ENCODE data around the gene OS9.

OS9 gene

DNA sequence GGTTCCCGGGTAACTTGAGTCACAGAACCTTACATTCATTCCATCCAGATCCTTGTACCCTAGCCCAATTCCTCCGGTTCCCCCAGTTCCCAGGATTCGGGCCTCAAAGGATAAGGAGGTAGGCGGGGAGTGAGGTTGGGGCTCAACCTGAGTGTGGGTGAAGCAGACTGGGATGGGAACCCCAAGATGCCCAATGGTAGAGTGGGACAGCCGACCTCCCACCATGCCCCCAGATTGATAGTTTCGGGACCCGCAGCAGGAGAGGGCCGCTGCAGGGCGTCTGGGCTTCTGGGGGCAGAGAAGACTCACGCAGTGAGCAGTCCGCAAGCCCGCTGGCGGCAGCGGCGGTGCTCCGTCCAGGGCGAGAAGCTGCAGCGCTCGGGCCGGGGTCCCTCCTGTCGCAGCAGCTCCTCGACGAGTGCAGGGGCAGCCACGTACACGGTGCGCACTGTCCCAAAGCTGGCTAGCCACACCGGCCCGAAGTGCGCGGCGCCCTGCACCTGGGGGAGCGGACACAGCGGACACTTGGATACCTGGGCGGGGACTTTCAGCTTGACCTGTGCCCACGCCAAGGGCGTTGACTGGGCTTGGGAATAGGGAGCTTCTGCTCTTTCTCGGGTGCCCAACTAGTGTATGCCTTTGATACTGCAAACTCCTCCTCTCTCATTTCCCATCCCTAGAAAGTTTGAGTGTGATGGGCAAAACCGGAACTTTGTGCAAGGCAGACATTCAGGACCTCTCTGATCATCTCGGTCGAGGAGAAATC is 71.9 kb downstream of the OS9 start:
- CTCF ChIA-PET, result interaction anchor here (0.9 to 4.7 kb wide), 7 partner anchors 9 to 144 kb away, joined by 3 to 61 read pairs (median 3); partner anchors contain the start of genes AVIL, CTDSP2 and TSFM
- POLR2A ChIA-PET, result no interaction called here
- TF ChIP-seq, protein P1, sequence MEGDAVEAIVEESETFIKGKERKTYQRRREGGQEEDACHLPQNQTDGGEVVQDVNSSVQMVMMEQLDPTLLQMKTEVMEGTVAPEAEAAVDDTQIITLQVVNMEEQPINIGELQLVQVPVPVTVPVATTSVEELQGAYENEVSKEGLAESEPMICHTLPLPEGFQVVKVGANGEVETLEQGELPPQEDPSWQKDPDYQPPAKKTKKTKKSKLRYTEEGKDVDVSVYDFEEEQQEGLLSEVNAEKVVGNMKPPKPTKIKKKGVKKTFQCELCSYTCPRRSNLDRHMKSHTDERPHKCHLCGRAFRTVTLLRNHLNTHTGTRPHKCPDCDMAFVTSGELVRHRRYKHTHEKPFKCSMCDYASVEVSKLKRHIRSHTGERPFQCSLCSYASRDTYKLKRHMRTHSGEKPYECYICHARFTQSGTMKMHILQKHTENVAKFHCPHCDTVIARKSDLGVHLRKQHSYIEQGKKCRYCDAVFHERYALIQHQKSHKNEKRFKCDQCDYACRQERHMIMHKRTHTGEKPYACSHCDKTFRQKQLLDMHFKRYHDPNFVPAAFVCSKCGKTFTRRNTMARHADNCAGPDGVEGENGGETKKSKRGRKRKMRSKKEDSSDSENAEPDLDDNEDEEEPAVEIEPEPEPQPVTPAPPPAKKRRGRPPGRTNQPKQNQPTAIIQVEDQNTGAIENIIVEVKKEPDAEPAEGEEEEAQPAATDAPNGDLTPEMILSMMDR (IDR thresholded peaks at IDR 0.05; ENCODE audit: control extremely low read depth, extremely low read depth, low read depth, missing control alignments), result no peak
- DNase-seq (ENCODE audit: extremely low spot score), result no peak

DNA sequence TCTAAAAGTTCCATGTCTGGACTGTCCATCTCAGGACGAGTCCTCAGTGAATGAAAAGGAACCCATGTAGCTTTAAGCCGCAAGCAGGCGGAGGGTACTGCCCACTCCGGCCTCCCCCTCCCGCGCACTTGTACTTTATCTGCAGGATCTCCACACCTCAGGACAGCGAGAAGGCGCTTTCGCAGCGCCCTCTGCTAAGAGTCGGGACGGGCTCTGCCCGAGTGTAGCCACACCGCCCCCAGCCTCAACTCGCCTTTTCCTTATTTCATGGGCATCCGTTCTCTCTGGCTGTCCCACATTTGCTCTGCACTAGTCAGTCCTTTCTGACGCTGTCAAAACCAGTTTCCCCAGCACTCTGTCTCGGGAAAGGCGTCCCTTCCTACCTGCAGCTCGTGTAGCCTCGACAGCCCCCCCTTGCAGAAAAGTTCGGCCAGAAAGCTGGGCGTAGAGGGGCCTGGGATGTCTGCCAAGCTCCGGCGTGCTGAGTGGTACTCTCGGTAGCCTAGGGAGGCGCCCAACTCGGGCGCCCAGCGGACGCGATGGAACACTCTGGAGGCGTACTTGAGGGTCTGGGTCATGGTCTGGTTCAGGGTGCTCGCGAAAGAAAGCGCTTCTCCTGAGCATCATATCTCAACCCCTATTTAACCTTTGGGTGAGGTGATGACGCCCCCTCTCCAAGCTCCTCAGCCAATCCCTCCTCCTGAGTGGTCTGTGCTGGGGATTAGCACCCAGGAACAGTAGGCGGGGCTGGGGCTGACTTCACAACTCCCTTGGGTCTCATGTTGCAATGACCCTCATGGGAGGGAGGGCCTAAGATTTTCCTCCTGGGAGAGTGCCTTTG is 72.8 kb downstream of the OS9 start, which contains the start of gene CYP27B1:
CYP27B1 (minus strand) TSS at position 615 of the 841 bp plus-strand sequence; CDS start at position 578, 37 bp downstream.
- ChIA-PET CTCF (interaction anchor here (0.9 to 4.7 kb wide), 8 partner anchors 8 to 314 kb away, joined by 3 to 61 read pairs (median 4); partner anchors contain the start of genes CTDSP2 and TSFM), POLR2A (no interaction called here)
- TF ChIP-seq, protein P1 (IDR thresholded peaks at IDR 0.05; ENCODE audit: control extremely low read depth, extremely low read depth, low read depth, missing control alignments), result no peak
- DNase-seq (ENCODE audit: extremely low spot score), result no peak

DNA sequence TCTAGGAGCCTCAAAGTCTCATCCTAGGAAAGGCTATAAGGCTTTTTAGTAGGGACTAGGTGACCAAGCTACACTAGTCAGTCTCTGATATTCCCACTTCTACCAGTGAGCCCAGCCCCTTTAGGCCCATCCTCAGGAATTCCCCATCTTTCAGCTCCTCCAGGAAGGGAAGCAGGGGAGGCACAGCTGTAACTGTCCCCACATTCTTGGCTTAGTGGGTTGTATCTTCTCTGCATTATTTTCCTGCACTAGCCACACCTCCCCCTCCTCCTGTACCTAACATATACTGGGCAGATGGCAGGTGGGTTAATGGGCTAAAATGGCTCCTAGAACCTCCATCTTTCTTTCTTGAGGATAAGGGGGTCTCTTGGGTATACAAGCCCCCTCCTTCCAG is 73.4 kb downstream of the OS9 start:
- CTCF ChIA-PET, result interaction anchor here (0.8 to 4.7 kb wide), 9 partner anchors 8 to 314 kb away, joined by 3 to 61 read pairs (median 4); partner anchors contain the start of gene TSFM
- TF ChIP-seq, protein P1 (IDR thresholded peaks at IDR 0.05; ENCODE audit: control extremely low read depth, extremely low read depth, low read depth, missing control alignments), result no peak
- POLR2A ChIA-PET, result no interaction called here
- no peak for DNase-seq (ENCODE audit: extremely low spot score)

DNA sequence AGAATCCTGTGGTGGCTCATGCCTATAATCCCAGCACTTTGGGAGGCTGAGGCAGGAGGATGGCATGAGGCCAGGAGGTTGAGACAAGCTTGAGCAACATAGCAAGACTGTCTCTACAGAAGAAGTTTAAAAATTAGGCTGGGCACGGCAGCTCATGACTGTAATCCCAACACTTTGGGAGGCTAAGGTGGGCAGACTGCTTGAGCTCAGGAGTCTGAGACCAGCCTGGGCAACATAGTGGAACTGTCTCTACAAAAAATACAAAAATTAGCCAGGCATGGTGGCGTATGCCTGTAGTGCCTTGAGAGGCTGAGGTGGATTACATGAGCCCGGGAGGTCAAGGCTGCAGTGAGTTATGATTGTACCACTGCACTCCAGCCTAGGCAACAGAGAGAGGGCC is 73.9 kb downstream of the OS9 start:
- TF ChIP-seq, protein P1 (IDR thresholded peaks at IDR 0.05; ENCODE audit: control extremely low read depth, extremely low read depth, low read depth, missing control alignments), result no peak
- ChIA-PET POLR2A (no interaction called here), CTCF (interaction anchor here (0.8 to 4.7 kb wide), 7 partner anchors 9 to 315 kb away, joined by 3 to 61 read pairs (median 4); partner anchors contain the start of gene TSFM)
- no peak for DNase-seq (ENCODE audit: extremely low spot score)

DNA sequence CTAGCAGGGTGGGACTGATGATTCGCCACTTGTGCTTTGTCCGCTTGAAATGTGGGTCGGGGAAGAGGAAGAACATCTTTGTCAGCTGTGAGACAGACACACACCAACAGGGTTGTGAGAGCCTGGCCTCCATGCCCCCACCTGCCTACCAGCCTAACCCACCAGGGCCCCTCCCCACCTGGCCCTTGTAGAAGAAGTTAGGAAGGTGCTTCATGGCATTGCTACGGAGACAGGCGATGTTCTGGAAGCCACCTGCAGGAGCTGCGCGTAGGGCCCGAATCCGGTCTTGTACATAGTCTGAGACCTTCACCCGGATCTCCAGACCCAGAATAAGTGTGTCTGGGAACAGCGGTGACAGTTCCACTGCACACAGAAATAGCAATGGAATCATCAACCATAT is 75.7 kb downstream of the OS9 start:
- no peak for DNase-seq (ENCODE audit: extremely low spot score)
- CTCF ChIA-PET, result interaction anchor here (2.8 to 4.7 kb wide), 2 partner anchors 13 kb away, joined by 9 to 61 read pairs; partner anchors contain the start of gene TSFM
- TF ChIP-seq, protein P1 (IDR thresholded peaks at IDR 0.05; ENCODE audit: control extremely low read depth, extremely low read depth, low read depth, missing control alignments), result no peak
- POLR2A ChIA-PET, result interaction anchor here (0.6 kb wide), 1 partner anchor 25 kb away, joined by 3 read pairs; the partner anchor contains the start of gene TSPAN31

DNA sequence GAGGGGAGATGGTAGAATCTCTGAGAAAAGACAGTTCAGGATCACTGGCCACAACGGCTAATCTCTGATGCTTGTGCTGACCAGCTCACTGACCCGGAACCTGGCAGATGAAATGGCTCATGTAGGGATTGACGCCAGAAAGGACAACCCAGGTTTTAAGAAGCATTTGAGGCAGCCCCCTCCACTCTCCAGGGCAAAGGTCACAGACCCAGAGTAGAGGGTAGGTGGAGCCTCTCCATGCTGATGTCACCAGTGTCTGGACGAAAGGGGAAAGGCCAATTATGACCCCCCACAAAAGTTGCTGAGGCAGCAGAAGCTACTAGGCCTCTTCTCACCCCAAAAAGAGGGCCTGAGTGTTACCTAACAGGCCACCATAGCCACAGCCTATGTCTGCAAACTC is 76.8 kb downstream of the OS9 start:
- TF ChIP-seq, protein P1 (IDR thresholded peaks at IDR 0.05; ENCODE audit: control extremely low read depth, extremely low read depth, low read depth, missing control alignments), result no peak
- CTCF ChIA-PET, result interaction anchor here (2.6 to 2.8 kb wide), 2 partner anchors 12 to 14 kb away, joined by 9 to 20 read pairs; partner anchors contain the start of gene TSFM
- POLR2A ChIA-PET, result no interaction called here
- no peak for DNase-seq (ENCODE audit: extremely low spot score)

Measured in GM10248 (cell line).